ENCODE measurements around the gene MALRD1.
"Not testable (repeated sequence)": the region's sequence is repeated elsewhere in the genome, so short reads cannot be mapped to it uniquely, and the experiment has no call there.

MALRD1 gene

GRCh38 chr10:19499291-19499770 lies 450.7 kb downstream of the MALRD1 start:
- no peak for DNase-seq

DNA sequence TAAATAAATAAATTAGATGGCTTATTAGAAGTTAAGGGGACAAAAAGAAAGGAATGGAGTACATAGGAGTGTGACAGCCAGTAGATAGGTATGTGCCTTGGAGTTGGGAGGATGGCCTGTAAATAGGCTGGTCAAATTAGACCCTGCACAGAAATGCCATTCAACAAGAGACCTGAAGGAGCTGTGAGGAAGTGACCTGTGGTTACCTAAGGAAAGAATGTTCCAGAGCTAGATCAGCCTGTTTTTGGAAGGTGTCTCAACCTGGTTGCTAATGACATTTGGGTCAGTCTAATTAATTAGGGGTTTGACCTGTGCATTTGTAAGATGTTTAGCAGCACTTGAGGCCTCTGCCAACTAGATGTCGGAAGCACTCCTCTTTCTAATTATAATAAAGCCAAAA lies 452.4 kb downstream of the MALRD1 start:
- no peak for DNase-seq

- no peak for DNase-seq
These were observed 457.0 kb downstream of the MALRD1 start for GRCh38 chr10:19505320-19506312.

GRCh38 chr10:19510005-19510732 lies 461.6 kb downstream of the MALRD1 start:
- DNase-seq, result not testable (repeated sequence)

DNA sequence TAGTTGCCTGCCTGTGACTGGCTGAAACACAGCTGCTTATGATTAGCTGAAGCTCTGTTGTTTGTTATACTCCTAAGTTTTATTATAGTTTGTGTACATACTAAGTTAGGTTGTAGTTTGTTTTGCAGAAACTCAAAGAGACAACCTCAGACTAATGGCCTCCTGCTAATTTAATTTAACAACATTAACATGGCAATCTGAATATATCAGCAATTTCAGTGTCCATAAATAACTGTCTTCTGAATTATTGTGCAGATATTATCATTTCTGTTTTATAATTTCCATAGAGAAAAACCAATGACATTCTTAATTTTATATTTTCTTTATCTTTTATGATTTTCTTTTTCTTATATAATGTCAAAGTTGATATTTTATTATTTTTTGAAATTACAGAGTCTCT lies 469.5 kb downstream of the MALRD1 start:
- DNase-seq, result no peak

GRCh38 chr10:19518632-19519031 lies 470.0 kb downstream of the MALRD1 start:
- no peak for DNase-seq

DNA sequence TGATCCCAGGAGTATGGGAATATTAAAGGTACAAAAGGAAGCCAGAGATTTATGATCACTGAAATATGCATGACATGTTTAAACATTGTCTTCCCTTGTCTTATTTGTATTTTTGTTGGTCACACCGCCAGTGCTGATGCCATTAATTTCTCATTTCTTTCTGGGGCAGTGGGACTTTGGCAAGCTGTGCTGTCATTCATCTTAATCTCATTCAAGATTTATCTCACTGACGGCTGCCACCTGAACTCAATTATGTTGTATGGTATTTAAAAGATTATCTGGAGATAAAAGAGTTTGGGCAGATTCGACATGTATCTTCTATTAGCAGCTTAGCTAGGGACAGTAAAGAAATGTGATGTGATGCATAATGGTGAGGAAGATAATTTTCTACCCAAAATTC lies 482.7 kb downstream of the MALRD1 start:
- DNase-seq, result no peak

- DNase-seq, result no peak
These were observed 483.8 kb downstream of the MALRD1 start for GRCh38 chr10:19532411-19532810.

DNA sequence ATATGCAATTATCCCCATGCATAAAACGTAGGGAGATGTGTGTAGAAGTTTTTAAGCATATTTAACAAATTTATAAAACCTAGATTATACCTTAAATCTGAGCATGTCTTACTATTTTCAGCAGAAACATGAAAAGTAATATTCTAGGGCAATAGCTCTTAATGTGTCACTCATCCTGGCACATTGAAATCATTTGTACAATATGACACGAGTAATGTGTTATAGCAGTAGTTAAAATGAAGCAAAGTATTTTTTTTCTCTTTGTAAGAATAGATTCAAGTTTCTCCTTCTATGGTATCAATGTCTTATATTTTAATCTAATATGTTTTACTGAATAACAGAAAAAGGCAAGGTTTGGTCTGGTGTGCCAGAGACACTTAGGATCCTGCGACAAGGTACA lies 492.7 kb downstream of the MALRD1 start:
- no peak for DNase-seq

GRCh38 chr10:19546224-19546623 lies 497.6 kb downstream of the MALRD1 start:
- no peak for DNase-seq

DNA sequence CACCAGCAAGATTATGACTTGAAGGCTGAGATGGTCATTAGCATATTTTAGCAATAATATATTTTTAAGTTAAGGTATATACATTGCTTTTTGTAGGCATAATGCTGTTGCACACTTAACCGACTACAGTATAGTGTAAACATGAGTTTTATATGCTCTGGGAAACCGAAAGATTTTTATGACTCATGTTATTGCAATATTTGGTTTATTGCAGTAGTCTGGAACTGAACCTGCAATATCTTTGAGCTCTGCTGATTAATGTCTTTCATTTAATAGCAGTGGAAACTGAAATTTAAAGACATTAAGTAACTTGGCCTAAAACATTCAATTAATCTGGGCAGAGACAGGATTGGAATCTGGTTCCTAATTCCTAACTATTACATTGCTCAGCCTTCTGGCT lies 500.9 kb downstream of the MALRD1 start:
- no peak for DNase-seq

GRCh38 chr10:19556666-19557065 lies 508.1 kb downstream of the MALRD1 start:
- no peak for DNase-seq

- DNase-seq, result no peak
These were observed 512.6 kb downstream of the MALRD1 start for GRCh38 chr10:19561181-19561580.

- no peak for DNase-seq
These were observed 515.0 kb downstream of the MALRD1 start for GRCh38 chr10:19563388-19564141.

- no peak for DNase-seq
These were observed 521.5 kb downstream of the MALRD1 start for GRCh38 chr10:19570120-19570519.

GRCh38 chr10:19570991-19571390 lies 522.4 kb downstream of the MALRD1 start:
- no peak for DNase-seq

GRCh38 chr10:19572056-19572455 lies 523.5 kb downstream of the MALRD1 start:
- no peak for DNase-seq

GRCh38 chr10:19576576-19576975 lies 528.0 kb downstream of the MALRD1 start:
- DNase-seq, result no peak

- no peak for DNase-seq
These were observed 528.8 kb downstream of the MALRD1 start for GRCh38 chr10:19577381-19577780.

GRCh38 chr10:19577807-19578206 lies 529.2 kb downstream of the MALRD1 start:
- no peak for DNase-seq

- DNase-seq, result no peak
These were observed 530.0 kb downstream of the MALRD1 start for GRCh38 chr10:19578571-19578970.

GRCh38 chr10:19579761-19580545 lies 531.4 kb downstream of the MALRD1 start:
- DNase-seq, result no peak

Measured in activated CD8-positive, alpha-beta memory T cell treated with anti-CD3 and anti-CD28 coated beads for 24 hours (primary cell).